Fibroblast of skin of scalp (primary cell): Measurements from ENCODE around the gene TPRG1. TPM values are rescaled to one million over a fixed set of nuclear protein-coding genes. Genes with fewer than 3 reads are reported as not detected.

Source experiments
- DNase-seq: peaks from one replicate; pipeline ENCODE4 v3.0.0-alpha.2; 2013
- polyA plus RNA-seq, 2 experiments: library from polyadenylated mRNA; unstranded; fragments of 120-200 nt; gene quantifications; one replicate each; pipeline ENCODE4 v1.2.1, GENCODE V29; 2013; ENCODE audit not compliant: insufficient read length in 2 of 2

Gene TPRG1, protein sequence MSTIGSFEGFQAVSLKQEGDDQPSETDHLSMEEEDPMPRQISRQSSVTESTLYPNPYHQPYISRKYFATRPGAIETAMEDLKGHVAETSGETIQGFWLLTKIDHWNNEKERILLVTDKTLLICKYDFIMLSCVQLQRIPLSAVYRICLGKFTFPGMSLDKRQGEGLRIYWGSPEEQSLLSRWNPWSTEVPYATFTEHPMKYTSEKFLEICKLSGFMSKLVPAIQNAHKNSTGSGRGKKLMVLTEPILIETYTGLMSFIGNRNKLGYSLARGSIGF
- 0.39 TPM for polyA plus RNA-seq (2013, experiment 1 of 2; ENCODE audit: insufficient read length)
- 0.20 TPM for polyA plus RNA-seq (2013, experiment 2 of 2; ENCODE audit: insufficient read length)

- no peak for DNase-seq
Observed at GRCh38 chr3:189171707-189172106, at the start of gene TPRG1. TPRG1 (plus strand) TSS chr3:189171971; CDS start chr3:189207385, 35,414 bp downstream.

- no peak for DNase-seq
Observed at GRCh38 chr3:189122110-189122509, 49.7 kb upstream of the TPRG1 start.

DNA sequence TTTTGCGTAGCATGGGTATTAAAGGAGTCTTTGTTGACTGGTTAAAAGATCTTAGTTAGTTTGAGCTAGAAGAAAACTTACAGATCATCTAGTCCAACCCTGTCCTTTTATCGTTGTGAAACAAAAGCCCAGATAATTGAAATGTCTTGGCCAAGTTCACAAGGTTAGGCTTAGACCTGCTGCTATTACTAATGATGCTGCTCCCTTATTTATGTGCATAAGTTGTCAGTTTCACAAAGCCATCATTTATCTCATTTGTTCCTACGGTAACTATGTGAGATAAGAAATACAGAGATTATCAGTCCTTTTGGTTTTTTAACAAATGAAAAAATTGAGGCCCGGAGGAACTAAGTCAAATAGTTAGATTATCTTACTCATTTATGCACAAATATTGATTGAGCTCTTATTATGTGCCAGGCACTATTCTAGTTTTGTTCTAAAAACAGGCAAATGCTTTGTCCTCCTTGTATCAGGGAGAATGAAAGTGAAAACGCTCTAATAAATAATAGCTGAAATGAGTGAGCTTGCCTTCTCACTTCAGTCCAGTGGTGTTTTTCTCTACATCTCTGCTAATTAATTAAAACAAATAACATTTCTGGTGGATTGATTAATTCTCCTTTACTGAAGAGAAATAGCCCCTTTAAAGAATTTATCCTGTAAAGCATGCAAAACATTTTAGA lies 49.1 kb upstream of the TPRG1 start:
- DNase-seq: no peak

- no peak for DNase-seq
Observed at GRCh38 chr3:189123595-189124387, 48.0 kb upstream of the TPRG1 start.

DNA sequence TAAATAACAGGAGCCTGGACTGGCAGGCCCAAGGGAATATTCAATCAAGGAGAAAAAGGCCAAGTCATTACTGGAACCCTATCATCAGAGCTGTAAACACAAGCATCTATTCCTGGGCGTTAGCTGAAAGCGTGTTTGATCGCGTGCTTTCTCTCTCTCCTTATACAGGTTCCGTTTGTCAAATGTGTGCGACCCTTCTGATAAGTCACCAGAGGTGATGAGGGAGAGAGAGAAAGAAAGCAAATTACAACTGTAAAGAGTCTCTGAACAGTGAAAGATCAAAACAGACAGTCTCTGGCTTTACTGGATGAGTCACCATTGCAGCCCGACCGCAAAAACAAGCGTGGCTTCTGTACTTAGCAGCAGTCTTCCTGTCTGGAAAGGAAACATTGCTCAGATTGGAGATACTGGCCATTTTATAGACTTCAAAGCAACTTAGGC lies 39.5 kb upstream of the TPRG1 start:
- peak; percentile 76 for DNase-seq

DNA sequence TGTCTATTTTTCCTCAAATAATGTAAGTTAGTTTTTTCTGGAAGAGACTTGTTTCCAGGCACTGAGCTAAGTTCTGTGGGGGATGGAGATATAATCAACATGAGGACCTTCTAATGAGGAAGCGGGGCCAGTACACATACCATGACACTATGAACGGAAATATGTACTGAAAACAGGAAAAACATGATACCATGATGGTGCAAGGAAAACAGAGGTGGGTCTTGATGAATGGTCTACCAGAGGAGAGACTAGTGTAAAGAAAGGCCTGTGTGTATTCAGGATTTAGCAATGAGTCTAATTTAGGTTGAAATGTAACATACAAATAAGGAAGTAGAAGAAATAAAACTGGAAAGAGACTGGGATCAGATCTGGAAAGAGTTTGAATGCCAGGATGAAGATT lies 38.9 kb upstream of the TPRG1 start:
- DNase-seq: no peak

DNA sequence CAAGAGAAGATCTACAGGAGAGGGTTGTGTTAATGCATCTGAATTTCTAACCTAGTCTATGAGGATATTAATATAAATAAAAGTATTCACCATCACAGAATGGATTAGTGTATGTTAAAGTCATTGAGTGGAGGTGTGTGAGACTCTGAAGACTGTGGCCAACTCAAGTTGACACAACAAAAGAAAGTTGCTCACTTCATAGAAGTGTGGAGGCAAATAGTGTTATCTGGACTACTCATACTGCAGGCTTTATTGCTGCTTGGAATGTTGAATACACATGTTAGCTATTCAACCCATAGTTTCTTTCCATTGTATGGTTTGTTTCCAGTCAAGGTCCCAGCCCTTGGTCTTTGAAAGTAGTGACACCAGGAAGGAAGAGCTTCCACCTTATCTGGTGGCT lies 38.0 kb upstream of the TPRG1 start:
- no peak for DNase-seq

DNA sequence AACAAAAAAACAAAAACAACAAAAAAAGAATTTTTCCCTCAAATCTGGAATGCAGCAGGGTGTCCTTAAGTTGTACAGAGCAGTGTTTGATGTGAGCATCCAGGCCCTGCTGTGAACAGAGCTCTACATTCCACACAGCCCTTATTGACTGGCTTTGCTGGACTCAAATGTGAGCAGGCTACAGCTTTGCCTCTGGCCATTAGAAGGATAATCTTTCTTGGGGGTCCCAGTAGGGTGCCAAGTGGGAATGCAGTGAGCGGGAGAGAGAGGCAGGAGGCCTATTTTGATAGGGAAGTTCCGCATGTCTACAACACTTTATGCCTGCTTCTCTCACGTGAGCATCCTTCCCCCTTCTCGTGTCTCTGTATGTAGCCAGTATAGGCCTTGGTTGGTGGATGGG lies 34.4 kb upstream of the TPRG1 start:
- DNase-seq: peak; percentile 12

- no peak for DNase-seq
Observed at GRCh38 chr3:189138901-189139610, 32.7 kb upstream of the TPRG1 start.

DNA sequence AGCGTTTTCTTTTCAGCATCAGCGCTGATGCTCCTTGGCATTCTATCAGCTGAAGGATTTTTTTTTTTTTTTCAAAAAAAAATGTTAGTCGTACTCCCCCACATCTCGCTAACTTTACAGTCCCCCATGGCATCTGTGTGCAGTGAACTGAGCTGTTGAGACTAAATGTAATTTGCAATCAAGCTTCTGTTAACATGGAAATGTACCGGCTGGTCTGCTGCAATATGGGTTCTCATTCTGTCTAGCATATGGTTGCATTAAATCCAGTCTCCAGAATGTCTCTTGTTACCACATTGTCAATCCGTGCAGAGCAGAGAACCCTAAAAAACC lies 32.2 kb upstream of the TPRG1 start:
- DNase-seq: no peak

GRCh38 chr3:189142527-189142926 lies 29.2 kb upstream of the TPRG1 start:
- DNase-seq: no peak

DNA sequence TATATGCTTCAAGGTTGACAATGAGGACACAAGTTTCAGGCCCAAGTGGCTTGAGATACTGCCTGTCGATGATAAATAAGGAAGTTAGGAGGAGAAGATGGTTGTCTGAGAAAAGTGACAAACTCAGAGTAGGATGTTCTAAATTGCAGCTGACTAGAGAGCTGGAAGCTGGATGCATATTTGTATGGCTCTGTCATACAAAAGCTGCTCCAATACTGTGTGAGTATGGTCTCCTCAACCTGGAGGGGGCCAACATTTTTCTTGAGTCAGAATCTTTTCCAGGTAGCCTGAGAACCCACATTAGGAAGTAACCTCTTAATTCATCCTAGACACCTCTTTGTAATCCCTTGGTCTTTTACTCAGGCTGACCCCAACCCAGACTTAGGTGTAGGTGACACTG lies 28.4 kb upstream of the TPRG1 start:
- DNase-seq: peak; percentile 28

GRCh38 chr3:189143771-189144170 lies 28.0 kb upstream of the TPRG1 start:
- no peak for DNase-seq

DNA sequence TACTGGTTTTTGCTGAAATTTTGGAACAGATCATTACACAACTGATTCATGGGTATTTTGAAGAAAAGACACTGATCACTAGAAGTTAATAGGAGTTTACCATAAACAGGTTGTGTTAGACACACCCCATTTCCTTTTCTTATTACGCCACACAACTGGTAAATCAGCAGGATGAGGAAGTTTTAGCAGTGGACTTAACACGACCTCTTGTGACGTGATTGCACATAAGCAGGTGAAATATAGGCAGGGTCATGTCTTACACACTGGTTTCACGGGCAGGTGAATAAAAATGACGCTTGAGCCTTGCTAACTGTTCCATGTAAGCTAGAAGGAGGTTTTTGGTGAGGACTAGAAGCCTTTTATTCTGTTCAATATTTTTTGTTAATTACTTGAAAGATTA lies 27.1 kb upstream of the TPRG1 start:
- DNase-seq: peak; percentile 11

DNA sequence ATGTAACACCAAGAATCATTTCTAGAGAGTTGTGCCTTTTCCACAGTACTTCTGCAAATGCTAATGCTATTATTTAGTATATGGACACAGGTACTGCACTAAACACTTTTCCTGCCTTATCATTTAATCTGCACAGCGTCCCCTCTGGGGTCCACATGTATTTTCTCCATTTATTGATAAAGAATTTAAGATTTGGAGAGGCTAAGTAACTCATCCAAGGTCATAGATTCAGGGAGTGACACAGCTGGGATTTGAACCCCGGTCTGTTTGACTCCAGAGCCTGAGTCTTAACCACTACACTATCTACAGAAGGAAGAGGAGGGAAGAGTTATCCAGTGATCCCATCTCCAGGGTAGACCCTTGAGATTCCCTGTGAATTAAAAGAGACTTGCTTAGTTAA lies 24.9 kb upstream of the TPRG1 start:
- peak; percentile 4 for DNase-seq

DNA sequence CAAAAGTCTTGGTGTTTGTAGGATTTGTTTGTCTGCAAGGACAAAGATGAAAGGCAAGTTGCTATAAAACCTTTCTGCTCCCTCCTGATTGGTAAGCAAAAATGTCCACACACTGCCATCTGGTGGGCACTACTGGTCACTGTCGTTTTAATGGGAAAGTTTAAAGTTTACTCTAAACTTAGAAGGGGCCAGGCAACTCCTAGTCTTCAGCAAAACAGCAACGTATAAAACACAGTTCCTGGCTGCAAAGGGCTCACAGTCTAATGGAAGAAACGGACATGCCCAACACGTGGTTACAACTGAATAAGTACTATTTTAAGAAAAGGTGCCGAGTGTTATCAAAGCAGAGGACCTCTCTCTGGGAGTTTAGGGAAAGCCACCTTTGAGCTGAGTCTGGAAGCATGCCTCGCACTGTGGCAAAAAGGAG lies 23.7 kb upstream of the TPRG1 start:
- peak; percentile 55 for DNase-seq

DNA sequence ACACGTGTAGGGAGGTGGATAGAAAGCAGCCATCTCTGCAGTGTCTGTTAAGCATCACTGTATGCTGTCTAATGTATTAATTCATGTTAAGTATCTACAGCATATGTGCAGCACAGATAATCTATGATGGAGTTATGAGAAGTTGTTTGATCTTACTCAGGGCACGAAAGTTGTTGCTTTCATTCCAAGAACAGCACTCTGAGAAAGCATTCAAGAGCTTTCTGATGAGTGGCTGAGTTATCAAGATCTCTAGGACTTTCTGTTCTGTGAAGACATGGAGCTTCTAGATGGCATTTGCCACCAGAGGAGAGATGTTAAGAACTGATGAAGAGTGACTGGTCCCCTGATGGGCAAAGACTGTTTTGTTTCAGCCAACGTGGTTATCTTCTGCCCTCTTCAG lies 22.6 kb upstream of the TPRG1 start:
- no peak for DNase-seq

DNA sequence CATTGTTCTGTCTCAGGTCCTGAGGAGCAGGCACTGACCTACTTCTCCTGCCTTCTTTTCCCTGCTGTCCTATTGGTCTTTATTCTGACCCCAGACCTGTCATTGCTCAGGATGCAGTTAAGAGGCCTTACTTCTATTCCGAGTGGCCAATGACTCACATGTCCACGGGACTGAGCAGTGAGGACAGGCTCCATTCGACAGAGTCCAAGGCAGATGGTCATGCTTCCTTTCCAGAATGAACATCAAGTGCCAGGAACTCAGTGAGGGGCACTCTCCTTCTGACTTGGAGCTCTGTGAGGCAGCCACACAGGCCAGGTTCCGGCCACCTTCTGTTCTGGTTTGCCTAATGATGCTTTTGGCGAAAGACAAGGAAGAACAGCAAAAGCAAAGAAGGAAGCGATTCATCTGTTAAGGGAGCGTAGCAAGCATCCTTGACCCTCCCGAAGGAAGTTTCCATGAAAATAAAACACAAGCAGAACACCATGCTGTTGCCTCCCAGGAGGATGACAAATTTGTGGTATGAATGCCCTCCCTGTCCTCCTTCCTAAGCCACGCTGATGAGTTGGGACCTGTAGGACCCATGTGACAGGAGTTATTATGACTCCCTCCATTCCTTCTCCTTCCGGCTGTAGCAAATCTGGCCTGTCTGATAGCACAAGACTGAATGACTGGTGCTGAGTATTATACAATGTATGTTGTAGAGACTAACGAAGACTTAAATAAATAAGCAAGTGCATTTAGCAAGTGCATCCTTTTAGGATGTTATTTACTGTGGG lies 14.4 kb upstream of the TPRG1 start:
- DNase-seq: no peak

DNA sequence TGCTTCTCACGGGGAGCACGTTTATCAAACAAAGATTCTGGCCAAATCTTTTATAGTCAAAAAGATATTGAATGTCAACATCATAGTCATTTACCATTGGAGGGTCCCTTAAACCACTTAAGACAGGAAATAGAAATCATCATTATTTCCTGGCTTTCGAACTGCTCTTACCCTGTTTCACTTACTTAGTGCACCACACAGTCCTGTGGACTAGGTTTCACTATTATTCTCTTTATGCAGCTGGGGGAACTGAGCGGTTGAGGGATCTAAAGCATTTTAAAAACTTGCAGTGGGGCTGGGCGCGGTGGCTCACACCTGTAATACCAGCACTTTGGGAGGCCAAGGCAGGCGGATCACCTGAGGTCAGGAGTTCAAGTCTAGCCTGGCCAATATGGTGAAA lies 13.7 kb upstream of the TPRG1 start:
- no peak for DNase-seq

DNA sequence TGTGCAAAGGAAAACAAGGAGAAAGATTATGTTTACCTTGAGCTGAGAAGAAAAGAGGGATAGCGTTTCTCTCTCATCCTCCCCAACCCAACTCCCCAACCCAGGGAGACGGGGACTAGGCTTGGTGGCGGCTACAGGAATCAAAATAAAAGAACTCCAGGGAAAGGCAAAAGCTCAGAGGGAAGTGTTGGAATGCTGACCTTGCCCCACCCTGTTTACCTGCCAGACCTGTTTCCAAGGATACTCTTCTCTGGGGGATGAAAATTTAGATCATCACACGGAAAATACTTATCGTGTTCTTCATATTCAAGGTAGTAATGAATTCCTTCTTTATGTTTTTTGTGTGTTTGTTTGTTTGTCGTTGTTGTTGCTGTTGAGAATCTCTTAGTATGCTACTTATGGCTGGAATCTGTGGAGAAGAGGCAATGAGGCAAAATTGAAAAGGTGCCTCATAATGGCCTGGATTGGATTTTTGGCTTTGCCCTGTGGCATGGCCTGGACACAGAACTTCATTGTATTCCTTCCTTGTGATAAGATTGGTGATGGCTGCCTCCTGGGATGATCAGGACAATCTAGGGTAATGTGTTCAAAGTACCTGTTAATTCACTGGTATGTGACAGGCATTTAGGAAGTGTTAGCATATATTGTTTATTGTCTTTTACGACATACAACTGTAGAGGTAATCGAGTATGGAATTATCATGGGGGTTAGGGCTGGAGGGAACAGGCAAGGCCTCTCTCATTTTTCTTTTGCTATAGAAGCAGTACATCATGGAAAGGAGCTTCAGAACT lies 11.1 kb upstream of the TPRG1 start:
- DNase-seq: no peak

DNA sequence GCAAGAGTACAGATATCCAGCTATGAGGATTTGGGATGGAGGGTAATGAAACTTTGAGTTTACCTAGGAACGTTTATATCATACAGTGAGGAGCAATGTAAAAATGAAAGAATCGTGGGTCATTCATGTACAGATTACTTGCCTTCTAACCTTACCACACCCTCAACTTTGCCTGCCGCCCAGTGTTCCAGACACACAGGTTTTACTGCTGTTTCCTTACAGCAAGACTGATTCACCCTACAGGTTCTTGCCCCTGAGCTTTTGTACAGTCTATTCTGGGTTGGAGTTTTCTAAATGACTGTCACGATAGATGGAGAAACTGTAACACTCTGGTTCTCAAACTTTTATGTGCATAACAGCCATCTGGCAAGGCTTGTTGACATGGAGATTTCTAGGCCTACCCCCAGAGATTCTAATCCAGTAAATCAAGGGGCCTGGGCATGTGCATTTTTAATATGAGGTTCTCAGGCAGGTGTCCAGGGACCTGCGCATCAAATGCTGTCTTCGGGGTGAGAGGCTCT lies 6.6 kb upstream of the TPRG1 start:
- DNase-seq: no peak
